Subcutaneous abdominal adipose tissue (tissue), 5 donors: ENCODE measurements around the gene CASP2.

Experiments
- H3K27ac ChIP-seq: one replicate; pipeline ENCODE4 v1.7.0; 2013; ENCODE audit warnings: low read depth, mild to moderate bottlenecking, inconsistent platforms, low read length, moderate library complexity
- H3K27me3 ChIP-seq, 5 donors: one replicate each; pipeline ENCODE4 v1.7.0; 2013; ENCODE audit warnings: low read length in 5 of 5, inconsistent platforms in 1 of 5; ENCODE audit not compliant: control insufficient read depth in 5 of 5, insufficient read depth in 4 of 5
- H3K36me3 ChIP-seq, 5 donors: one replicate each; pipeline ENCODE4 v1.7.0; 2013; ENCODE audit warnings: low read length in 5 of 5; ENCODE audit not compliant: control insufficient read depth in 5 of 5, insufficient read depth in 5 of 5
- H3K4me1 ChIP-seq, 5 donors: one replicate each; pipeline ENCODE4 v1.7.0; 2013; ENCODE audit warnings: low read length in 5 of 5, mild to moderate bottlenecking in 3 of 5, moderate library complexity in 1 of 5; ENCODE audit not compliant: control insufficient read depth in 5 of 5, insufficient read depth in 5 of 5
- H3K4me3 ChIP-seq, 5 donors: one replicate each; pipeline ENCODE4 v1.7.0; 2013; ENCODE audit warnings: low read length in 5 of 5, low read depth in 1 of 5
- H3K9ac ChIP-seq, 5 donors: one replicate each; pipeline ENCODE4 v1.7.0; 2013; ENCODE audit warnings: low read length in 5 of 5, mild to moderate bottlenecking in 4 of 5, moderate library complexity in 3 of 5
- H3K9me3 ChIP-seq, 5 donors: one replicate each; pipeline ENCODE4 v1.7.0; 2013; ENCODE audit warnings: low read length in 5 of 5; ENCODE audit not compliant: control insufficient read depth in 5 of 5
- donor health status: healthy.
- donor health status: healthy.
- donor health status: healthy.
- donor health status: healthy.
- donor health status: healthy.

The CASP2 gene

DNA sequence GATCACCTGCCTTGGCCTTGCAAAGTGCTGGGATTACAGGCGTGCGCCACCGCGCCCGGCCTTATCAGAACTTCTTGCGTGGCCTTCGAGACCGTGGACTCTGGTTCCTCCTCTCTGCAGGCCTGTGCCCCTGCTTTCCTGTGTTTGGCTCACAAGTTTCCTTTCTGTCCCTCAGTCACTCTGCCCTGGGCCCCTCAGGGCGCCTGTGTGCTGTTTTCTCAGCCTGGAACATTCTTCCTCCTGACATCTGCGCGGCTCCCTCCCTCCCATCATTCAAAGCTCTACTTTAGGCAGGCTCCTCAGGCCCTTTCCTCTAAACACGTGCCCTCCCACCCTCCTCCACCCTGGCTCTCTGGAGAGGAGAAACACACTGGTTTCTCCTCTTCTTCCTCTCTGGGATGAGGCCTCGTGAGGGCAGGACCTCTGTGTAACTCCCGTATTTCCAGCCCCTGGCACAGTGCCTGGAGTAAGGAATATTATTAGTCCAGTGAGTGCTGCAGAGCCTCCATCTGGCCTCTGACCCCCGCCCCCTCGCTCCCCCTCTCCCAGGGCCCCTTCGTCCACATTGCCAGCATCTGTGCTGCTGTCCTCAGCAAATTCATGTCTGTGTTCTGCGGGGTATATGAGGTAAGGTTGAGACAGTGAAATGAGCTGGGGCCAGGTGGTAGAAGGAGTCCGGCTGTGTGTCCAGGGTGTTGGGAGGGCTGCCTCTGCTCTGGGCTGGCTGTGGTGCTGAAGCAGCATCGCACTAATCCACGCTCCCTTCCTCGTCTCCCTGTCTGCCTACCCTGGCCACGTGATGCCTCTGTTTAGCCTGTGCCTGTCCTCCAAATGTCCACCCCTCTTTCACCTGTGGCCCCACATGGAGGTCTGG lies 34.8 kb downstream of the CASP2 start:
- no peak overlapping the region for H3K9ac ChIP-seq
- no peaks in the 10 kb centered on the region for H3K27me3 ChIP-seq
- H3K4me3 ChIP-seq = no peak overlapping the region
- H3K9me3 ChIP-seq = no peaks in the 10 kb centered on the region
- H3K36me3 ChIP-seq = no peaks in the 10 kb centered on the region
- peaks cover 0 to 40% (median 30%) of the 10 kb centered on the region in 5 donors for H3K4me1 ChIP-seq
- no peak overlapping the region for H3K27ac ChIP-seq

DNA sequence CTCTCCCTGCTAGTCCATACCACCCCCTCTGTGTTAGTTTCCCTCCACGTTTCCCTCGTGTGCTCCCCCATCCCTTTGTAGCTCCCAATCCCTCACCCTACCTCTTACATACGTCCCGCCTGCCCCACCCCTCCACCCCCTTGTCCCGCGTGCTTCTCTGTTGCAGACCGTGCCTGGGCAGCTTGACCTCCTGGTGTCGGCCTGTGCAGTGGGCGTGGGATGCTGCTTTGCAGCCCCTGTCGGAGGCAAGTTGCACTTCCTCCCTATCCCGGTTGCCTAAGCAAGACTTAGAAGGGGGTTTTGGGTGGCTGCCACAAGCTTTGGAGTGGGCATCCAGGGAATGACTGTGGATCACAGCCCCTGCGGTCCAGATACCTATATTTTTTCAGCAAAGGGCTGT lies 35.5 kb downstream of the CASP2 start:
- no peaks in the 10 kb centered on the region for H3K9me3 ChIP-seq
- H3K4me1 ChIP-seq = peaks cover 0 to 36% (median 25%) of the 10 kb centered on the region in 5 donors
- no peaks in the 10 kb centered on the region for H3K36me3 ChIP-seq
- H3K27me3 ChIP-seq = no peaks in the 10 kb centered on the region
- no peak overlapping the region for H3K9ac ChIP-seq
- H3K27ac ChIP-seq = no peak overlapping the region
- no peak overlapping the region for H3K4me3 ChIP-seq

DNA sequence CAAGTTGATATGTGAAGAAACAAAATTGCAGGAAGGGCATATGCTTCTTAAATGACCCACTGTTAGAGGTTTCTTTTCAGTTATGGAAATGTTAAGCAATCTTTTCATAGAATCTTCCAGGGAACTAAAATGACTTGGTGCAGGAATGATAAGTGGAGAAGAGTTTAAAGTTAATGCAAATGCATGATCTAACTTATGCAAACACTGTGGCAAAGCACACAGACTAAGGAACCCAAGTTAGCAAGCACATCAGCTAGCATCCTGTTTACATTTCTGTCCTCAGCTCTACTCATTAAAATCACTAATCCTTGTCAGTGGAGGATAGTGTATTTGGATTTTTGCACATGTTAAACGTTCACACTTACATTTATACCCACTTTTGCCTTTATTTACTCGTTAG lies 37.1 kb downstream of the CASP2 start:
- Histone ChIP-seq H3K27ac (no peak overlapping the region), H3K36me3 (no peaks in the 10 kb centered on the region), H3K4me1 (peaks cover 0 to 27% (median 17%) of the 10 kb centered on the region in 5 donors), H3K27me3 (no peaks in the 10 kb centered on the region), H3K9me3 (no peaks in the 10 kb centered on the region), H3K4me3 (no peak overlapping the region), H3K9ac (no peak overlapping the region)

GRCh38 chr7:143327903-143328302 lies 39.8 kb downstream of the CASP2 start:
- Histone ChIP-seq H3K27ac (no peak overlapping the region), H3K9ac (no peak overlapping the region), H3K4me1 (peaks cover 0 to 36% (median 24%) of the 10 kb centered on the region in 5 donors), H3K4me3 (no peak overlapping the region), H3K27me3 (peaks cover 0 to 4% (median 0%) of the 10 kb centered on the region in 5 donors), H3K9me3 (no peaks in the 10 kb centered on the region), H3K36me3 (no peaks in the 10 kb centered on the region)

GRCh38 chr7:143329471-143330170 lies 41.5 kb downstream of the CASP2 start:
- Histone ChIP-seq H3K36me3 (no peaks in the 10 kb centered on the region), H3K9ac (no peak overlapping the region), H3K27me3 (peaks cover 0 to 4% (median 0%) of the 10 kb centered on the region in 5 donors), H3K9me3 (no peaks in the 10 kb centered on the region), H3K4me1 (peaks cover 0 to 31% (median 19%) of the 10 kb centered on the region in 5 donors), H3K4me3 (no peak overlapping the region), H3K27ac (no peak overlapping the region)

DNA sequence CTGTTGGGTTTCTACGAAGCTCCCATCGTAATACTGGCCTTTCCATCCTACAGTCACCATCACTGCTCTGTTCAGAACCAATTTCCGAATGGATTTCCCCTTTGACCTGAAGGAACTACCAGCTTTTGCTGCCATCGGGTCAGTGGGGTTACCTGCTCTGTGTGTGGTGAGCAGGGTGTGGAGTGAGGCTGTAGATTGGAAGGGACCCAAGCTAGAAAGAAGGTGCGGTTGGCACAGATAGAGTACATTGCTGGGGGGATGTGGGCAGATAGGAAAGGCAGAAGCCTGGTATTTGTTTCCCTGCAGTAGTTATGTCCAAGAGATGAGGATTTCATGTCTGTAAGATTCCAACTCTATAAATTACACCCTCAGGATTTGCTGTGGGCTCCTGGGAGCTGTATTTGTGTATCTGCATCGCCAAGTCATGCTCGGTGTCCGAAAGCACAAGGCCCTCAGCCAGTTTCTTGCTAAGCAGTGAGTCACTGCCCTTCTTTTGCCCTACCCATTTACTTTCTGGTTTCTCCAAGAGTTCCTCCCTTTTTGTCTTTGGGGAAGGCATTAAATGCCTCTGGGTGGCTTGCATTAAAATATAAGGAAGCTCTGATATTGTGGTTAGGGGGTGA lies 43.1 kb downstream of the CASP2 start:
- H3K4me3 ChIP-seq = peak overlapping the region in 1 of 5 donors; percentile 14

DNA sequence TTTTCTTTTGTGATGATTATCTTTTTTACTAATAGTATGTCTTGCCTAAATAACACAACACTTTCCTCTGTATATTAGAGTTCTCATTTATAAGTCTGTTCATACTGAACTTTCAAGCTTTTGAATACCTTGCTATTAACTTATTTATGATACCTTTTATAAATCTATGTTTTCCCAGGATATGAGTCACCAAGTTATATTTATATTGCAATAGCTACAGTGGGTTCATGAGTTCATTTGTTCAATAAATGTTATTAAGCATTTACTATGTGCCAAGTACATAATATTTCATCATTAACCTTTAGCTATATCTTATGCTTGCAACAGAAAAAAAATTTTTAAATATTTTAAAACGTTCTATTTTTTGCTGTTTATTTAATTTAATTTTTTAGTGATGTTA lies 46.1 kb downstream of the CASP2 start:
- H3K4me3 ChIP-seq = no peak overlapping the region
- H3K4me1 ChIP-seq = peaks cover 0 to 13% (median 10%) of the 10 kb centered on the region in 5 donors
- H3K9me3 ChIP-seq = no peaks in the 10 kb centered on the region
- H3K27ac ChIP-seq = no peak overlapping the region
- H3K27me3 ChIP-seq = peaks cover 0 to 4% (median 0%) of the 10 kb centered on the region in 5 donors
- H3K36me3 ChIP-seq = no peaks in the 10 kb centered on the region
- H3K9ac ChIP-seq = no peak overlapping the region

More for the DNA sequence above, 43.1 kb downstream of the CASP2 start:
- Histone ChIP-seq H3K9me3 (no peaks in the 10 kb centered on the region), H3K27me3 (peaks cover 0 to 4% (median 0%) of the 10 kb centered on the region in 5 donors), H3K4me1 (peaks cover 0 to 15% (median 11%) of the 10 kb centered on the region in 5 donors), H3K9ac (no peak overlapping the region), H3K27ac (no peak overlapping the region), H3K36me3 (no peaks in the 10 kb centered on the region)

- H3K27ac ChIP-seq = no peak overlapping the region
These were observed 49.1 kb downstream of the CASP2 start for GRCh38 chr7:143337216-143337615.

DNA sequence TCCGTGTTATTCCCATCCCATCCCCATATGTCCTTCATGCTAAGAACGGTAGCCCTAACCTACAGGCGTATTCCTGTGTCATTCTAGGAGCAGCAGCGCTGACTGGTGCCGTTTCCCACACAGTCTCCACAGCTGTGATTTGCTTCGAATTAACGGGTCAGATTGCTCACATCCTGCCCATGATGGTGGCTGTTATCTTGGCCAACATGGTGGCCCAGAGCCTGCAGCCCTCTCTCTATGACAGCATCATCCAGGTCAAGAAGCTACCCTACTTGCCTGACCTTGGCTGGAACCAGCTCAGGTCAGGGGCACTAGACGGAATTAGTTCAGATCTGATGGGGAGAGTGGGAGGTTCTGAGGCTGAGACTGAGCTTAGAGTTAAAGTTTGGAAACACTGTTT lies 53.7 kb downstream of the CASP2 start:
- peaks cover 0 to 7% (median 5%) of the 10 kb centered on the region in 5 donors for H3K4me1 ChIP-seq
- H3K9ac ChIP-seq = no peak overlapping the region
- H3K36me3 ChIP-seq = no peaks in the 10 kb centered on the region
- no peak overlapping the region for H3K4me3 ChIP-seq
- peaks cover 0 to 9% (median 7%) of the 10 kb centered on the region in 5 donors for H3K27me3 ChIP-seq
- no peaks in the 10 kb centered on the region for H3K9me3 ChIP-seq
- H3K27ac ChIP-seq = no peak overlapping the region

More at GRCh38 chr7:143337216-143337615, 49.1 kb downstream of the CASP2 start:
- no peaks in the 10 kb centered on the region for H3K9me3 ChIP-seq
- no peaks in the 10 kb centered on the region for H3K4me1 ChIP-seq
- H3K36me3 ChIP-seq = no peaks in the 10 kb centered on the region
- no peak overlapping the region for H3K4me3 ChIP-seq
- H3K27me3 ChIP-seq = peaks cover 0 to 5% (median 0%) of the 10 kb centered on the region in 5 donors
- H3K9ac ChIP-seq = no peak overlapping the region
